Common myeloid progenitor, CD34-positive (primary cell): ENCODE measurements around the gene FHIT.

ENCODE experiments used
- CTCF ChIA-PET: fragments of 350-600 bp; sonication (Branson Sonifier 250); formaldehyde crosslinking; loops from one replicate; lab custom pipeline; 2021; ENCODE audit warnings: antibody characterized with exemption; lab: Charles Lee
- POLR2A ChIA-PET: fragments of 350-600 bp; sonication (Branson Sonifier 250); formaldehyde crosslinking; loops from one replicate; lab custom pipeline; 2021; ENCODE audit warnings: antibody characterized with exemption; lab: Charles Lee
- DNase-seq, 3 donors: peaks; one replicate each; pipeline versions ENCODE4 v3.0.0 to v3.0.0-alpha.2; 2013
- H3K27ac ChIP-seq, 2 experiments: 1 replicate in 1 of 2; 2 replicates in 1 of 2; pipeline ENCODE4 v1.7.0; 2013; ENCODE audit warnings: inconsistent platforms in 2 of 2, low read length in 2 of 2, mild to moderate bottlenecking in 2 of 2, low read depth in 1 of 2, moderate library complexity in 1 of 2; ENCODE audit not compliant: severe bottlenecking in 2 of 2, insufficient read depth in 1 of 2, poor library complexity in 1 of 2
- H3K27me3 ChIP-seq, 5 experiments: replicated peaks in 2 of 5; 1 replicate in 3 of 5; 2 replicates in 2 of 5; pipeline versions ENCODE4 v1.6.1 to v1.7.0; 2013; ENCODE audit warnings: low read length in 4 of 5, mild to moderate bottlenecking in 2 of 5, moderate library complexity in 2 of 5, inconsistent platforms in 1 of 5; ENCODE audit not compliant: insufficient read depth in 5 of 5, control insufficient read depth in 4 of 5
- H3K36me3 ChIP-seq, 4 experiments: 1 replicate in 2 of 4; 2 replicates in 2 of 4; pipeline versions ENCODE4 v1.6.1 to v1.7.0; 2013; ENCODE audit warnings: low read length in 3 of 4, control low read depth in 1 of 4, mild to moderate bottlenecking in 1 of 4; ENCODE audit not compliant: control insufficient read depth in 4 of 4, insufficient read depth in 4 of 4
- H3K4me1 ChIP-seq, 4 experiments: 1 replicate in 3 of 4; 2 replicates in 1 of 4; pipeline versions ENCODE4 v1.6.1 to v1.7.1; 2013; ENCODE audit warnings: low read length in 3 of 4, mild to moderate bottlenecking in 3 of 4, control low read depth in 1 of 4, inconsistent platforms in 1 of 4, moderate library complexity in 1 of 4; ENCODE audit not compliant: control insufficient read depth in 4 of 4, insufficient read depth in 4 of 4; ENCODE audit errors: control extremely low read depth in 1 of 4
- H3K4me3 ChIP-seq, 7 experiments: 1 replicate in 4 of 7; 2 replicates in 3 of 7; pipeline versions ENCODE4 v1.5.1 to v1.7.0; 2013; ENCODE audit warnings: mild to moderate bottlenecking in 7 of 7, low read length in 6 of 7, moderate library complexity in 6 of 7, inconsistent platforms in 2 of 7, low read depth in 2 of 7, control low read depth in 1 of 7; ENCODE audit not compliant: insufficient read depth in 4 of 7, control insufficient read depth in 1 of 7; ENCODE audit errors: extremely low read depth in 1 of 7
- H3K9me3 ChIP-seq, 5 experiments: 1 replicate in 4 of 5; 2 replicates in 1 of 5; pipeline versions ENCODE4 v1.6.1 to v1.7.1; 2013; ENCODE audit warnings: low read length in 4 of 5, mild to moderate bottlenecking in 2 of 5, inconsistent platforms in 1 of 5, low read depth in 1 of 5, moderate library complexity in 1 of 5; ENCODE audit not compliant: control insufficient read depth in 4 of 5, insufficient read depth in 2 of 5; ENCODE audit errors: control extremely low read depth in 1 of 5
- WGBS: methylation state at CpG from one replicate; pipeline ENCODE4 v1.1.5; 2013; ENCODE audit not compliant: insufficient coverage; 5-methylcytosine and 5-hydroxymethylcytosine counted together

FHIT gene

DNA sequence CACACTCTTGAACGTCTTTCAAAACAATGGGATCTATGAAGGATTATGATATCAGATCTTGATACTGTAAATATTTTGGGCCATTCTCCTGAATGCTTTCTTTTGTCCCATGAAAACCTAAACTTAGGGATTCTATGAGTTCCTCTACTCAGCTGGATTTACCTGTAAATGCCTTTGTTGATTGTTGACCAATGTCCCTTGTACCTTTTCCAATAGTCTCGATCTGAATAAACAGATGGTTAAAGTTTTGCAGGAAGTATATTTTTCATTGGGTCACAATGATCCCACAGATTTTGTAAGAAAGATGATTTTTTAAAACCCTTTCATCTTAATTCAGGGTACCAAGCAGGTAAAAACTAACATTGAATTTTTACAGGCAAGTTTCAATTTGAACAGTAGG lies 634.1 kb downstream of the FHIT start:
- Histone ChIP-seq H3K4me1 (no peaks in the 10 kb centered on the region), H3K27ac (no peak overlapping the region), H3K4me3 (no peak overlapping the region), H3K36me3 (no peaks in the 10 kb centered on the region), H3K27me3 (no peaks in the 10 kb centered on the region), H3K9me3 (peaks cover 0 to 6% (median 0%) of the 10 kb centered on the region in 5 experiments)
- no peak for DNase-seq
- WGBS, result no CpG with 5 or more reads among the region's 2 CpGs
- ChIA-PET POLR2A (no interaction called here), CTCF (no interaction called here)

GRCh38 chr3:60613769-60614303 lies 637.4 kb downstream of the FHIT start:
- ChIA-PET CTCF (no interaction called here), POLR2A (no interaction called here)
- WGBS, result no CpG with 5 or more reads among the region's 1 CpG
- H3K4me1 ChIP-seq, result no peaks in the 10 kb centered on the region
- no peaks in the 10 kb centered on the region for H3K36me3 ChIP-seq
- H3K27ac ChIP-seq, result no peak overlapping the region
- H3K4me3 ChIP-seq, result no peak overlapping the region
- H3K27me3 ChIP-seq, result no peaks in the 10 kb centered on the region
- no peak for DNase-seq
- peaks cover 0 to 4% (median 0%) of the 10 kb centered on the region in 5 experiments for H3K9me3 ChIP-seq

DNA sequence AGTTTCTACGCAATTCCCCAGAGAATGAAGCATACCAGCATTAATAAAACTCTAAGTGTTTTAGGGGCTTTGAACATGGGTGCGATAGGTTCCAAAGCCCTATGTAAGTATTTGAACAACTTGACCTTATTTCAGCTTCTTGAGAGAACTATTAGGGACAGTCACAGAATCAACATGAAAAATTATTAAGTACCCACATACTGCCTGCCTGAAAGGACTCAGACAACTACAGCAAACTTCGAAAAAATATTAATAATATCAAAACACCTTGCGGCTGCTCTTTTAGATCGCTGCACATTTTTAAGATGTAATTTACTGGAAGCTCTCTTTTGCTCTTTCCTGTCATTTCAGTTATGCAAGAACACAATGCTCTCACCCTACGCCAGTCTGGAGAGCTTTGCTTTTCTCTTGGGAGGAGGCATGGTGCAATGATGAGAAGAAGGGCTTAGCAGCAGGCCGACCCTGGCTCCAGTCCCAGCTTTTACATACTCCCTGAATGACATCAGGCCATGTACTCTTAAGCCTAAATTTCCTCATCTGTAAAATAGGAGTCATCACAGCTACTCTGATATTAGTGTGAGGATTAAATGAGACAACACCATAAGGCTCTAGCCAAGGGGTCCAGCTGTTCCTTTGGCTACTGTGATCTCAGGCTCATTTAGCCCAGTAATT lies 640.7 kb downstream of the FHIT start:
- no peaks in the 10 kb centered on the region for H3K9me3 ChIP-seq
- ChIA-PET POLR2A (no interaction called here), CTCF (no interaction called here)
- H3K36me3 ChIP-seq, result no peaks in the 10 kb centered on the region
- 100% methylated on average over 2 of the region's 7 CpGs for WGBS
- H3K4me1 ChIP-seq, result no peaks in the 10 kb centered on the region
- H3K27me3 ChIP-seq, result no peaks in the 10 kb centered on the region
- H3K27ac ChIP-seq, result no peak overlapping the region
- no peak overlapping the region for H3K4me3 ChIP-seq
- DNase-seq, result no peak

GRCh38 chr3:60609446-60609845 lies 641.8 kb downstream of the FHIT start:
- H3K9me3 ChIP-seq, result no peaks in the 10 kb centered on the region
- H3K4me3 ChIP-seq, result no peak overlapping the region
- H3K36me3 ChIP-seq, result no peaks in the 10 kb centered on the region
- H3K4me1 ChIP-seq, result no peaks in the 10 kb centered on the region
- H3K27me3 ChIP-seq, result no peaks in the 10 kb centered on the region
- 93% methylated on average over 2 of the region's 4 CpGs for WGBS
- DNase-seq, result no peak
- no peak overlapping the region for H3K27ac ChIP-seq
- ChIA-PET POLR2A (no interaction called here), CTCF (no interaction called here)

- Histone ChIP-seq H3K4me1 (peaks cover 0 to 12% (median under 1%) of the 10 kb centered on the region in 4 experiments), H3K9me3 (no peaks in the 10 kb centered on the region), H3K27ac (no peak overlapping the region), H3K27me3 (no peaks in the 10 kb centered on the region), H3K4me3 (no peak overlapping the region), H3K36me3 (no peaks in the 10 kb centered on the region)
- ChIA-PET CTCF (no interaction called here), POLR2A (no interaction called here)
- no CpG with 5 or more reads among the region's 3 CpGs for WGBS
- no peak for DNase-seq
Observed at GRCh38 chr3:60603860-60604259, 647.4 kb downstream of the FHIT start.

- DNase-seq, result no peak
- Histone ChIP-seq H3K36me3 (no peaks in the 10 kb centered on the region), H3K9me3 (no peaks in the 10 kb centered on the region), H3K27me3 (no peaks in the 10 kb centered on the region), H3K4me1 (peaks cover 0 to 12% (median under 1%) of the 10 kb centered on the region in 4 experiments), H3K4me3 (no peak overlapping the region), H3K27ac (no peak overlapping the region)
- CTCF ChIA-PET, result interaction anchor here (0.6 to 0.8 kb wide), 2 partner anchors 11 to 20 kb away, joined by 3 read pairs; no protein-coding TSS in a partner anchor
- 76% methylated on average over 3 of the region's 4 CpGs for WGBS
- POLR2A ChIA-PET, result no interaction called here
Observed at GRCh38 chr3:60600848-60601247, 650.4 kb downstream of the FHIT start.

DNA sequence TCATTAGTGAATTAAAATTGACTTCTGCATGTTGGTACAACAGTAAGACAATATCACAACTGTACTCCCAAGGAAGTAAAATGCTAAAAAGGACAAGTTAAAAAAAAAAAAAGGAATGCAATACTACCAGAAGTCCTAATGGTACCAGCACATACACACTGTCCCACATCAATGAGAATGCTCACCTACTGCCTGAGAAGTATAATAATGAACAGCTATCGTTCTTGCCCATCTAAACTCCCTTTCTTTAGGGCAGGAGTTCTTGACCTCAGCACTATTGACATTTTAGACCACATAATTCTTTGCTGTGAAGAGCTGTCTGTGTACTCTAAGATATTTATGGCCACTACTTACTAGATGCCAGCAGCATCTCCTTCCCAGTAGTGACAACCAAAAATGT lies 651.7 kb downstream of the FHIT start:
- DNase-seq, result no peak
- Histone ChIP-seq H3K27me3 (no peaks in the 10 kb centered on the region), H3K27ac (no peak overlapping the region), H3K4me1 (peaks cover 0 to 12% (median 1%) of the 10 kb centered on the region in 4 experiments), H3K9me3 (no peaks in the 10 kb centered on the region), H3K4me3 (no peak overlapping the region), H3K36me3 (no peaks in the 10 kb centered on the region)
- ChIA-PET POLR2A (interaction anchor here (0.8 kb wide), 1 partner anchor 257 kb away, joined by 3 read pairs; no protein-coding TSS in a partner anchor), CTCF (no interaction called here)
- WGBS, result 100% methylated on average over 1 of the region's 1 CpG
